ENCODE results near the gene ATP6V0A4.
"Not testable (repeated sequence)": the region's sequence is repeated elsewhere in the genome, so short reads cannot be mapped to it uniquely, and the experiment has no call there.

ATP6V0A4 gene

DNA sequence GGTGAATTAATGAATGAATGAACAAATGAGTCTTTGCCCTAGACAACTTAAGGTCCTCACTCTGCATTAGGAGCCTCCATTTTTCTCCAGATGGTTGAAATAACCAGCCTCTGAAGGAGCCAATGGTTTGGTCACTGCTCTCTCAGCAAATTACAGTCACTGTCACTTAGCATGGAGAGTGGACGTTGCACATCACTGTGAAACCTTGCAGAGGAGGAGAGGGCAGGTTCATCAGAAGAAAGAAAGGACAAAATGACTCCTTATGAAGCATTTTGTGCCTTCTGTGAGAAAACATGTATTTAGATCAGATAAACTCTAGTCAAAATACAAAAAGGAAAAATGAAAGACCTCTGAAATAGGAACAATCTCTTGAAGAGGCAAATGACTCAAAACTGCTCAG lies 6.6 kb upstream of the ATP6V0A4 start:
- no peak for DNase-seq (ENCODE audit: low read depth in 2 of 2, low spot score in 1 of 2)

DNA sequence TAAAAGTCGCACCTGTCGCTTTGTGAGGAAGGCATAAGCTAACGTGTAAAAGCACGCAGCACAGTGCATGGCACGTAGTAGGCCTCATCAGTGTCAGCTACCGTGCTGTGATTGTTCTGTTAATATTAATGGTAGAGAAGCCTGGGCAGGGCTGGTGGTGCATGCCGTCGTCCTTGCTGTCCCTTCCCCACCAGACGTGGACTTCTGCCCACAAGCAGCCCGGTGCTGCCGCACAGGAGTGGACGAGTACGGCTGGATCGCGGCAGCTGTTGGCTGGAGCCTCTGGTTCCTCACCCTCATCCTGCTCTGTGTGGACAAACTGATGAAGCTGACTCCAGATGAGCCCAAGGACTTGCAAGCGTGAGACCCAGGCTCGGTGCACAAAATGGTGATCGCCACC lies 4.7 kb upstream of the ATP6V0A4 start:
- DNase-seq (ENCODE audit: low read depth in 2 of 2, low spot score in 1 of 2), result no peak

DNA sequence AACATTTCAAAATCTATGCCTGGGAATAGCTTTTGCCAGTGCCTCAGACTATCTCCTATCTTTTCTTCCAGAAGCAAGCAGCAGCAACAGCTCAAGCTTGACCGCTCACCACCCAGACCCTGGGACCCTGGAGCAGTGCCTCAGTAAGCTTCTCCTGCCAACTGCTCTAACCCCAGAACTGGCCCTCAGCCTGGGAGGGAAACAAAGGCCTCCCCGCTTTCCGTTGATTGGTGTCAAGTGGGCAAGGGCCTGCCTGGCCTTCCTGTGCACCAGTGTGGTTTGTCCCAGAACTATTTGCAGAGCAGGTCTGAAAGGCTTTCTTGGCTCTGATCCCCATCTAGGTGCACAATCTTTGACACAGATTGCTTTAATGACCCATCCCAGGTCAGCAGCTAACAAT lies 3.3 kb upstream of the ATP6V0A4 start:
- no peak for DNase-seq (ENCODE audit: low read depth in 2 of 2, low spot score in 1 of 2)

DNA sequence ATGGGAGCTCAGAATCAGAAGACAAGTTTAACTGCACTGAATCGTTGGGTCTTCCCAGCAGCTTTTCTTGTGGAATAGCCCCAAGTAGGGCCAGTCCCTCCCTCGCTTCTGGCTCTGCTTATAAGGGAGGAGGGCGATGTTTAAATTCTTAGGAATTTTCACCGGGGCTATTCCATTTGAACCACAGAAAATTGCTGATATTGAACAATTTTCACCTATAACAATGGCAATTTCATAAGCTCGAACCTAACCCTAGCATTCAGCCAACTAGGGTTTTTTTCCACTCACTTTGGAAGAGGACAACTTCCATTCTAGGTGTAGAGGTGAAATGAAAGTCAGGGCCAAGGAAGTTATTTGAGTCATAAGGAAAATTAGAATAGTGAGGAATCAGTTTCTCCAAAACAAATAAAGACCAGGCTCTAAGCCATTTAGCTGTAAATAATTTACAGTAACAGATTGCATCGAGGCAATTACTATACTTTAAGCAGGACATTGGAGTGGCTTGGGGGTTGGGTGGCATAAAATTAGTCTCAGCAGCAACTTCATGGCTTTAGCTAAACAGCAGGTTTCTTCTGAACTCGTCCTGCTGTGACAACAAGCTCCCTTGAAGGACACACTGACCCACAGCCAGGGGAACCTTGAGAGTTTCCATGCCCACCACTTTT lies 1.5 kb upstream of the ATP6V0A4 start:
- no peak for DNase-seq (ENCODE audit: low read depth in 2 of 2, low spot score in 1 of 2)

DNA sequence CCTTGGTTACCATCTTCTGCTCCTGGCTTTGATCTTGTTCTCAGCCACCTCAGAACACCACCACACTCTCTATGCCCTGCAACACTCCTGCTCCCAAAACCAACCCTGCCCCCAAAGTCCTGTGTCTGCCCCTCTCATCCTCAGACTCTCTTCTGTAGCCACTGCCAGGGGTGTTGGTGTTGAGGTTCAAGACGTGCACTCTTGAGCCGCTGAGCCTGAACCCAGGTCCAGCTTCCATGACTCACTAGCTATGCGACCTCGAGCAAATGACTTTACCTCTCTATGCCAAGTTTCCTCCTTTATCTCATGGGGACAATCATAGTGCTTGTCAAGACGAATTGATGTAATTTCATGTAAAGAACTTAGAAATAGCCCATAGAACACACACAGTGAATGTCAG lies 840 bp upstream of the ATP6V0A4 start:
- no peak for DNase-seq (ENCODE audit: low read depth in 2 of 2, low spot score in 1 of 2)

DNA sequence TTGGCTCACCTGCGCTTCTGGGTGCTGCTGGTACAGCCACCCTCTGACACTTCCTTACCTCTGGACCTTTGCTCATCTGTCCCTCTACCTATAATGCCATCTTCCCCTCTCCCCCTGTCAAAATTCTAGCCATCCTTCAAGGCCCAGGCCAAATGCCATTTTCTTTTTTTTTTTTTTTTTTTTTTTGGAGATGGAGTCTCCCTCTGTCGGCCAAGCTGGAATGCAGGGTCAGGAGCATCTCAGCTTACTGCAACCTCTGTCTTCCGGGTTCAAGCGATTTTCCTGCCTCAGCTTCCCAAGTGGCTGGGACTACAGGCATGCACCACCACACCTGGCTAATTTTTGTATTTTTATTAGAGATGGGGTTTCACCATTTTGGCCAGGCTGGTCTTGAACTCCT lies 950 bp downstream of the ATP6V0A4 start:
- DNase-seq (ENCODE audit: low read depth in 2 of 2, low spot score in 1 of 2), result not testable (repeated sequence)

DNA sequence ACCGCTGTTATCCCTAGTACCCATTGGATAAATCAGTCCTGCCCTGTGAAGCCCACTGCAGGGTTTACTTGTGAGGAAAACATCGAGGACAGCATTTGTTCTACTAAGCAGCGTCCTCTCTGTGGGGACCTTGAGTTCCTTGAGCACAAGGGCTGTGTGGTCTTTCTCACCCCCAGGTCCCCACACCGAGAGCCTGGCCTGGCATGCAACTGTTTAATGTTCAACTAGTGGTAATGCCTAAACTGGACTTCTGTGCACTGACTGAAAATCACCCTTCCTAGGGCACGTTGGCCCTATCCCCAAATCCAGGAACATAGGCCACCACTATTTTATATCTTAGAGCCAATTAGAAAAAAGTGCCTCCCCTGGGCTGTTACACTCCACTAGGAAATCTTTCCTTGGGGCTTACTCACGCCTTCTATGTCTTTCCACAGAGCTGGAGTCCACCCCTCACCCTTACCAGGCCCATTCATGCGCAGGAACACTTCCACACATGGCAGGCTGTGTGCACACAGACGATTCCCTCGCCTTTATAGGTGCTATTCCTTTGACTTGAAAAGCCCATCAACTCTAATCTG lies 1.9 kb downstream of the ATP6V0A4 start:
- no peak for DNase-seq (ENCODE audit: low read depth in 2 of 2, low spot score in 1 of 2)

DNA sequence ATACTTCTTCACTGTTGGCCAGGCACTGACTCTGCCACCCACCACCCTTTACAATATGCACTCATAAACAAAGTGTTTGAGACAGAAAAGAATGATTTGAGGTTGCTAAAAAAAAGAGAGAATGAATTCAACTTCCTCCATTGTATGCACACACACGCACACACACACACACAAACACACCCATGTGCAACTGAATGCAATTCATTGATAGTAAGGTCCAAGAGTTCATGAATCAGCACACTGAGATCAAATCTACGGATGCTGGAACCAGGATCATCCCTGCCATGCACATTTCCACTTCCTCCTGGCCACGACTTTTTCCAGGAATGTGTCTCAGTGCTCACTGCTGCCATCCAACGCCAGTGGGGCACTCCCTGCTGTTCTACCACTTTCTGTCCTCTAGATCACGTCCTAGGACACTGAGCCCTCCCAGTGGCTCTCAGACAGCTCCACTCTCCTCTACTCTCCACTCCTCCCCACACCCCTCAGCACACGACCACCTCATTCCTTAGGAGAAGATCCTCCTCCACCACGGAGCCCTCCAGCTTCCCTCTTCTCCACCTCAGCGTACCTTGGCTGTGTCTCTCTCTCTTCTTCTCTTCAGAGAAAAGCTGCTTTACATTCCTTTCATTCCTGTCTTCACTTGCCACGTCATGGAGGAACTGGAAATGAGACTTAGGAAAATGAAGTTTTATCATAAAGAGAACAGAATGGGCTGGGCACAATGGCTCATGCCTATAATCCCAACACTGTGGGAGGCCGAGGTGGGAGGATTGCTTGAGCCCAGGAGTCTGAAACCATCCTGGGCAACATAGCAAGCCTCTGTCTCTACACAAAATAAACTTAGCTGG lies 12.2 kb downstream of the ATP6V0A4 start:
- DNase-seq (ENCODE audit: low read depth in 2 of 2, low spot score in 1 of 2), result no peak

DNA sequence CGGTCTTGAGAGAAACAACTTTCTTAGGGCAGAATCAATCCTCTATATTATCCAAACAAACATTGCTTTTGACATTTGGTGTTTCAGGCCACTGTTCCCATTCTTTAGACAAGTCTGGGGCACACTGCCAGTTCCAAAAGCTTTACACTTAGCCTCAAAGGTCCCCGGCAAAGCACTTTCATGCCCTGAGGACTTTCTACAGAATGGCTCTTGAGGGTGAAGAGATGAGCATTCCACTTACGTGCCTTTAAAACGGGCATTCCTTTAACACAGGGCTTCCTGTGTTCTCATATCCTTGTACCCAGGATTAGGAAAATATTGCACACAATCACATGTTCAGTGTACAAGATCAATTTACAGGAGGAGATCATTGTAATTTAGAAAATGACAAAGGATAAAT lies 13.3 kb downstream of the ATP6V0A4 start:
- DNase-seq (ENCODE audit: low read depth in 2 of 2, low spot score in 1 of 2), result no peak

DNA sequence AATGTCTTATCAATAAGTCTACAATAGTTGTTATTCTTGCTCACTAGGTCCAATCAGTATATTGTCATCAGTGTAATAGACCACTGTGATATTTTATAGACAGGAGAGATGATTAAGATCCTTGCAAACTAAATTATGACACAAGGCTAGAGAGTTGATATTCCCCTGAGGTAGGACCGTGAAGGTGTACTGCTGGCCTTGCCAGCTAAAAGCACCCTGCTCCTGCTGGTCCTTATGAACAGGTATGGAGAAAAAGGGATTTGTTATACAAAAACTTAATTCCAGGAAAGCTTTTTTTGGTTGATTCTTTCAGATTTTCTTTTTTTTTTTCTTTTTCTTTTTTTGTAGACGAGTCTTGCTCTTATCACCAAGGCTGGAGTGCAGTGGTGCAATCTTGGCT lies 17.0 kb downstream of the ATP6V0A4 start:
- no peak for DNase-seq (ENCODE audit: low read depth in 2 of 2, low spot score in 1 of 2)

DNA sequence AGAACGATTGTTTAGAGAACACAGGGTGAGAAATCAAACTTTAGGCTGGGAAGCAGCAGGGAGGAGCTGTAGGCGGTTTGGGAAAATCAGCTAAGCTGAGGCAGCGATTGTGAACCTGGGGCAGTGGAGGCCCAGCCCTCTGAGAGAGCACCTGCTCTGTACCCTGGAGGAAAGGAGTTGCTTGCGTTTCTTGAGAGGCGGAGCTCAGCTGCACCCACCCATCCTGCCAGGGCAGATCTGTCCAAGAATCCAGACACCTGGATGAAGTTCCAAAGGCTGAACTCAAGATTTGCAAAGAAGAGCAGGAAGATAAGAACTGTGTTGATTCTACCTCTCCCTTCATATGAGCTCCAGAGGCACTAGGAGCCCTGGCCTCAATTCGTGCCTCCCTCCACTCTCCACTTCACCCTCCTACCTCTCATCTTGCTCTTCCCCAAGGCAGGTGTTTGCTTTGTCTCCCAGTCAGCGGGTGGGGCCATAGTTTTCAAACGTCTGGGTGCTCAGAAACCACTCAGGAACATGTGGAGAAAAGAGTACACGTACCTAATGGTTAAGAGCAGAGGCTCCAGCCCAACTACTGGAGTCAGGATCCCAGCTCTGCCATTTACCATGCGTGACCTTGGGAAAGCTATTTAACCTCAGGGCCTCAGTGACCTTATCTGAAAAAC lies 21.7 kb downstream of the ATP6V0A4 start:
- DNase-seq (ENCODE audit: low read depth in 2 of 2, low spot score in 1 of 2), result no peak

DNA sequence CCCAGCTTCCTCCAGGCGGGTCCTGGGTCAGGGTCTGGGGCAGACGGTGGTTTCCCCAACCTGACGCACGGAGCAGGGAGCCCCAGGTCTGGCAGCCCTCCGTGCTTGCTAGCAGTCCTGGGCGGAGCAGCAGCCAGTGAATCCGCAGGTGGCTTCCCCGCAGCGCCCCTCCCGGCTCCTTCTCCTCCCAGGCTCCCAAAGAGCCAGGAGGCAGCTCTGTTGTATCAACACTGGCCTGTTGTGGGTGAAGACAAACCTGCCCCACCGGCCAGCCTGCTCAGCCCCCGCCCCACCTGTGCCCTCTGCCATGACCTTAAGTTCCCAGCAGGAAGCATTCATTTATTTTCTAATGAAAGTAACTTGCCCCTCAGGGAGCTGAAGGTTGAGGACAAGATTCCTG lies 24.2 kb downstream of the ATP6V0A4 start:
- DNase-seq (ENCODE audit: low read depth in 2 of 2, low spot score in 1 of 2), result no peak

DNA sequence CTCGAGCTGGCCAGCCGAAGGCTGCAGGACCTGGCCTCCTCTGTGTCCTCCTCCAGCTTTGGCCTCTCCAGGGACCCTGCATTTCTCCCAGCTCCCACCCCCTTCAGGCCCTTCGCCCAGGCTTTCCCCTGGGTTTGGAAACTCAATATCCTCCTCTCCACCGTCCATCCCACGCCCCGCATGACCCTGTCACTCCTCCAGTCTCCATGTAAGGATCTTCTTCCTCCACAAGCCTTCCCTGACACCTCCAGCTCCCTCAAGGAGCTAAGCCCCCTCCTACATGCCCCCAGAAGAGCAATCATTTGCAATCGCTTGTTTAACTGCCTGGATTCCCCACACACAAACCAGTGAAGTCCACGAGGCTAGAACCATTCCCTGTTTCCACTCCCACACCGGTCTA lies 24.8 kb downstream of the ATP6V0A4 start:
- DNase-seq (ENCODE audit: low read depth in 2 of 2, low spot score in 1 of 2), result no peak

DNA sequence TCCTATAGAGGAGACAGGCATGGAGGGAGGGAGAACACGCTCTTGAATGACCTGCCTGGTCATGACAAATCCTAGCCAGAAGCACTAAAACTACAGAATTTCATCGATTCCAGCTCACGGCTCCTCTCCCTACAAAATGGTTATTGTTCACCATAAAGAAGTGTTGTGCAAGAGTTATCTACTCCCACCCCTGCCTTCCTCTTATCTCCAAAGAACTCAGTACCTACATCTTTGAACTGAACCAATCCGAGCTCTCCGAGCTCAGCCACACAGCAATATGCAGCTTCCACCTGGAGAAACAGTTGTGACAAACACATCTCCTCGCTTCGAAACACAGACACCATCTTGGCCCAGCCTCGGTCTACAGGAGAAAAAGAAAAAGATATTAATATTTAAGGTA lies 27.1 kb downstream of the ATP6V0A4 start:
- no peak for DNase-seq (ENCODE audit: low read depth in 2 of 2, low spot score in 1 of 2)

DNA sequence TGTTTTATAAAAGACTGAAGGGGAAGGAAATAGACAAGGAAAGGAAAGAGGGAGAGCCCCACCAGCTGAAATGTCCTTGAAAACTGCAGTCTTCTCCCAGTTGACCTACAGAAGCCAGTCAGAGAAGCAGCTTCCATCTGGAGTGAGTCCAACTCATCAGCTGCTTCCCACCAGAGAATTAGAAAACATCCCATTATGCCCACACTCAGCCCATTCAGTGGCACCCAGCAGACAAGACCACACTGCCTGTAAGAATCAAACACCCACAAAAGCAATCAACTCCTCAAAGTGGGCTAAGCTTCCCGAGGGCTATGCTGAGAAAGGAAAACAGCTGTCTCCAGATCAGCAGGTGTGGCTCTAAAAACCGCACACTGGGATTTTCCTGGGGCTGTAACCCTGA lies 29.8 kb downstream of the ATP6V0A4 start:
- no peak for DNase-seq (ENCODE audit: low read depth in 2 of 2, low spot score in 1 of 2)

DNA sequence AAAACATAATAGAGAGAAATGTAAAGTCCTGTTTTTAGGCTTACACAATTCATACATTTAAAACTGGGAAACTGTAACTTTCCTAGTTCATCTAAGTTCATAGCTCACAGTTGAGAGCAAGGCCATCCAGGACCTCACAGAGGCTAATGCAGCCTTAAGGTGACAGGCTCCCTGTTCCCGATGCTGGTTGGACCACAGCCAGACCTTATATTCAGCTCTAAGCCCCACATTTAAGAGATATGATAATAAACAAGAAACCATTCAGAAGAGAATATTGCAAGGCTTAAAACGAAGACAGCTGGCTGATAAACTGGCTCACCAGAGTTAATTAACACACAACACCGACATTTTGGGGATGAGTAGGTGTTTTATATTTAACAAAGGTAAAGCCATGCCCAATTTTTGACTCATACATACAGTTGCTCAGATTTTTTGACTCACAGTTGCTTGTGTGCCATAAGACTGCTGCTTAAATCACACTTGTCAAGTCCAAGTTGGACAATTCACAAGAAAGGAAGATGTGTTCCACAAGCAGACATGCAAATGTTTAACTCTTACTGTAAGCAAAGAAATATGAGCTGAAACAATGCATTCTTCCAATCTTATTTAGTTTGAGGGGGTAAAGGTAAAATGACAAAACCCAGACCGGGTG lies 41.3 kb downstream of the ATP6V0A4 start:
- DNase-seq (ENCODE audit: low read depth in 2 of 2, low spot score in 1 of 2), result no peak

DNA sequence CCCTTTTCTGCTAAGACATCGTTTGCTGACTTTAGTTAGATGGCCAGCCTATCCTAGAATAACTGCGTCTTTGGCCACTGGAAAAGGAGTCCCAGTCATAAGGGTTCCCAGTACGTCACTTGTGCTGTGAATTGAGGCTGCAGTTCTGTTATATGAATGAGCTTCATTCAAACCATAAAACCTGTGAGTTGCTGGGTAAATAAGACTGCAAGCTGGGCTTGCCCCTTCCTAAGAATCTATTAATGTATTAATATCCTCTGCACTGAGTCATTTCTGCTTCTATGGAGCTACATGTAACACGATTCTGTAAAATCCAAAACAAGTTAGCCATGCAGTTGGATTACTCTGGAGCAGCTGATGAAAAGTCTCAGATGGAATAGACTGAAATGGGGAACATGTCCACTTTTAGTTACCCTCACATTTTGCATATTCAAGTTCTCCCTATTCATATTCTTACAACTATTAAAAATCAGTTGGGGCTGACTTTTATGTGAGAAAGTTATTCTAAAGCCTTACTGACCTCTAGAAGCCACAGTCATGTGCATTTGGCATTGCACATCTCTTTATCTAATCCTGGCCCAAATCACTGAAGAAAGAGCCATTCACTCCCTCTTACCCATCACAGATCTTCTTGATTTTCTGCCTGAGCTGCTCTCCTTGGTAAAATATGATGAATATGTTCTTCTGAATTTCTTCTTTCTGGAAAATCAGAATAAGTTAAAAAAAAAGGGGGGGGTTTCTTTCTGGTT lies 42.0 kb downstream of the ATP6V0A4 start:
- DNase-seq (ENCODE audit: low read depth in 2 of 2, low spot score in 1 of 2), result no peak

DNA sequence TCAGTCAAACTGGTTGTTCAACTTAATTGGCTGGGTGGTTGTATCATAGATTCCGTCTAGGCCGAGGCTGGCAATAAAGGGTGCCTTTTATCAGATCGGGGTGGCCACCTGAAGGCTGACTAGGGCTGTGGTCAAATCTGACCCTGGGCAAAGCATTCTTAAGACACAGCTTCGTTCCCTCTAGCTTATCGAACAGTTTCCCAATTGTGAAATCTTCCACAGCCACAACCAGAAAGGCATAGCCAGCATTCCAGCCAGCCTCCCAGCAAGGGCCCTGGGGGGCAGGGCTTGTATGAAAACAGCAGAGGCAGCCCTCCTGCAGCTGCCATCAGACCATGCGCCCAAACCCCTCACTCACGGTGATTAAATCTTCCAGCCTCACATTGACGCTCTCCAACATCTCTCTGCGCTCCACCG lies 42.7 kb downstream of the ATP6V0A4 start:
- no peak for DNase-seq (ENCODE audit: low read depth in 2 of 2, low spot score in 1 of 2)

DNA sequence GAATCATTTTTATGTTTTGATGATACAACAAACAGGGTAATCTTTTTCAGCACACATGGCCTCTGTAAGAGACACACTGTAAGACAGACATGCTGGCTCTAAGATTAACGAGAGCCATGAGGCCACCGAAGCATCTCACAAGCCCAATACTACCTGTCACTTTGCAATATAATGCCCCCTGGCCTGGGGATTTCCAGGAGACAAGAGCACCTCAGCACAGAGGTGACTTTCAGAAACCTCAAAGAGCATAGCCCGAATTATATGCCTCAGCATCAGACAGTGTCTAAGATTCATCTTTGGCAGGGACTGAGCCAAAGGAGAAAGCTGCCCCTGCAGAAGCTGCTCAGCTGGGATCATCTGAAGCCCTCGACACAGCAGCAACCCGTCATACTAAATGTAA lies 44.4 kb downstream of the ATP6V0A4 start:
- no peak for DNase-seq (ENCODE audit: low read depth in 2 of 2, low spot score in 1 of 2)

DNA sequence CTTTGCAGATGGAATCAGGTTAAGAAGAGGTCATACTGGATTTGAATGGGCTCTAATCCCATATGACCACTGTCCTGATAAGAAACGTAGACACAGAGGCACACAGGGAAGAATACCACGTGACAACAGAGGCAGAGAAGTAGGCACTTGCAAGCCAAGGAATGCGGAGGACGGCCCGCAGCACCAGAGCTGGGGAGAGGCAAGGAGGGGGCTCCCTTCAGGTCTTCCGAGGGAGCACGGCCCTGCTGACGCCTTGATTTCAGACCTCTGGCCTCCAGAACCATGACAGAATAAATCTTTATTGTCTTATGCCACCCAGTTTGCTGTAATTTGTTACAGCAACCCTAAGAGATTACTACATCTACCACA lies 44.9 kb downstream of the ATP6V0A4 start:
- no peak for DNase-seq (ENCODE audit: low read depth in 2 of 2, low spot score in 1 of 2)
